ENCODE data around the gene TRMT2A. TPM values are rescaled to one million over a fixed set of nuclear protein-coding genes. Genes with fewer than 3 reads are reported as not detected.

Gene TRMT2A
- total RNA-seq, 2 experiments from 2014 or later: 97.5 to 118 TPM

DNA sequence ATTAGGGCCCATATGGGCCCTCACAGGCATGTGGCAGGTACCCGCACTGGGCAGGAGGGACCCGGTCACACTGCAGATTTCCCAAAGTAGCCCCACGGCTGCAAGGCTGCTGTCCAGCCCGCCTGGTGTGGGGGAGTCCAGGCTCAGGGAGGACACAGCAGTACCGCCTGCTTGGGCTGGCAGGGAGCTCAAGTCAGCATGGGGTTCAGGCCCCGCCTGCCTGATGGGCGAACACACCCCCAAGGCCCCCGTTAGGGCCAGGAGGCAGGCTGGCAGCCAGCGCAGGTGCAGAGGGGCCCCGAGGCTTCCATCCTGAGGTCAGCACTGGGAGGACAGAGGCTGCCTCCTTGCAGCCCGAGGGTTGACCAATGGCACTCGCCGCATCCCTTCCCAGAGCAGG, 20.1 kb upstream of the TRMT2A start:
- Histone ChIP-seq H3K9me3 (ENCODE audit: low read length) (no peaks in the 10 kb centered on the region), H4K20me1 (ENCODE audit: insufficient read depth, low read length) (no peaks in the 10 kb centered on the region), H3K4me1 (ENCODE audit: insufficient read depth, low read length, poor library complexity, severe bottlenecking) (peaks cover 12% of the 10 kb centered on the region), H3K4me2 (ENCODE audit: low read length) (no peak overlapping the region), H3K36me3 (ENCODE audit: insufficient read depth, low read length) (no peaks in the 10 kb centered on the region), H3K9me2 (ENCODE audit: insufficient read depth, low read length) (no peaks in the 10 kb centered on the region), H3K4me3 (ENCODE audit: low read depth, low read length, poor library complexity, severe bottlenecking) (no peak overlapping the region), H3K79me2 (ENCODE audit: insufficient read depth, low read depth, low read length) (no peaks in the 10 kb centered on the region), H2AFZ (ENCODE audit: low read length) (no peak overlapping the region), H3K27ac (ENCODE audit: low read depth, low read length, poor library complexity, severe bottlenecking) (no peak overlapping the region)
- CTCF ChIA-PET (ENCODE audit: unreplicated experiment): no interaction called here
- DNase-seq (ENCODE audit: low spot score): no peak
- TF ChIP-seq, protein P1, sequence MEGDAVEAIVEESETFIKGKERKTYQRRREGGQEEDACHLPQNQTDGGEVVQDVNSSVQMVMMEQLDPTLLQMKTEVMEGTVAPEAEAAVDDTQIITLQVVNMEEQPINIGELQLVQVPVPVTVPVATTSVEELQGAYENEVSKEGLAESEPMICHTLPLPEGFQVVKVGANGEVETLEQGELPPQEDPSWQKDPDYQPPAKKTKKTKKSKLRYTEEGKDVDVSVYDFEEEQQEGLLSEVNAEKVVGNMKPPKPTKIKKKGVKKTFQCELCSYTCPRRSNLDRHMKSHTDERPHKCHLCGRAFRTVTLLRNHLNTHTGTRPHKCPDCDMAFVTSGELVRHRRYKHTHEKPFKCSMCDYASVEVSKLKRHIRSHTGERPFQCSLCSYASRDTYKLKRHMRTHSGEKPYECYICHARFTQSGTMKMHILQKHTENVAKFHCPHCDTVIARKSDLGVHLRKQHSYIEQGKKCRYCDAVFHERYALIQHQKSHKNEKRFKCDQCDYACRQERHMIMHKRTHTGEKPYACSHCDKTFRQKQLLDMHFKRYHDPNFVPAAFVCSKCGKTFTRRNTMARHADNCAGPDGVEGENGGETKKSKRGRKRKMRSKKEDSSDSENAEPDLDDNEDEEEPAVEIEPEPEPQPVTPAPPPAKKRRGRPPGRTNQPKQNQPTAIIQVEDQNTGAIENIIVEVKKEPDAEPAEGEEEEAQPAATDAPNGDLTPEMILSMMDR (conservative IDR thresholded peaks at IDR 0.05; ENCODE audit: low read length): no peak
- TF ChIP-seq EZH2phosphoT487 (IDR thresholded peaks at IDR 0.05; ENCODE audit: borderline replicate concordance, low read depth, low read length): no peak
- intact Hi-C loops (cut with micrococcal nuclease; ENCODE audit: unreplicated experiment): no loop called here
- POLR2A ChIA-PET: no interaction called here
- BruUV-seq (replicated peaks): no TSS peak

DNA sequence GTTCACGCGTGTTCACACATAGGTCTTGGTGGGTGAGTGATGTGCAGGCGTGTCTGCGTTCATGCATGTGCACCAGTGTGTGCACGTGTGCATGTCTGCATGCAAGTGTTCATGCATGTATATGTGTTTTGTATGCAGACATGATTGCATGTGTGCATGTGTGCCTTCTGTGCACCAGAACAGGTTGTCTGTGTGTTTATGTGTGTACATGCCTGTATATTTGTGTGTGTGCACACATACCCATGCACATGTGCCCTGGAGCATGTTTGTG, 19.5 kb upstream of the TRMT2A start:
- H3K27ac ChIP-seq (ENCODE audit: low read depth, low read length, poor library complexity, severe bottlenecking): no peak overlapping the region
- no peaks in the 10 kb centered on the region for H3K9me2 ChIP-seq (ENCODE audit: insufficient read depth, low read length)
- H3K36me3 ChIP-seq (ENCODE audit: insufficient read depth, low read length): no peaks in the 10 kb centered on the region
- DNase-seq (ENCODE audit: low spot score): no peak
- CTCF ChIA-PET (ENCODE audit: unreplicated experiment): no interaction called here
- TF ChIP-seq, protein P1 (conservative IDR thresholded peaks at IDR 0.05; ENCODE audit: low read length): no peak
- no peaks in the 10 kb centered on the region for H3K79me2 ChIP-seq (ENCODE audit: insufficient read depth, low read depth, low read length)
- no TSS peak for BruUV-seq (replicated peaks)
- H4K20me1 ChIP-seq (ENCODE audit: insufficient read depth, low read length): no peaks in the 10 kb centered on the region
- H3K4me2 ChIP-seq (ENCODE audit: low read length): no peak overlapping the region
- peaks cover 12% of the 10 kb centered on the region for H3K4me1 ChIP-seq (ENCODE audit: insufficient read depth, low read length, poor library complexity, severe bottlenecking)
- POLR2A ChIA-PET: no interaction called here
- no peak overlapping the region for H2AFZ ChIP-seq (ENCODE audit: low read length)
- no peaks in the 10 kb centered on the region for H3K9me3 ChIP-seq (ENCODE audit: low read length)
- no peak overlapping the region for H3K4me3 ChIP-seq (ENCODE audit: low read depth, low read length, poor library complexity, severe bottlenecking)
- intact Hi-C loops (cut with micrococcal nuclease; ENCODE audit: unreplicated experiment): no loop called here

DNA sequence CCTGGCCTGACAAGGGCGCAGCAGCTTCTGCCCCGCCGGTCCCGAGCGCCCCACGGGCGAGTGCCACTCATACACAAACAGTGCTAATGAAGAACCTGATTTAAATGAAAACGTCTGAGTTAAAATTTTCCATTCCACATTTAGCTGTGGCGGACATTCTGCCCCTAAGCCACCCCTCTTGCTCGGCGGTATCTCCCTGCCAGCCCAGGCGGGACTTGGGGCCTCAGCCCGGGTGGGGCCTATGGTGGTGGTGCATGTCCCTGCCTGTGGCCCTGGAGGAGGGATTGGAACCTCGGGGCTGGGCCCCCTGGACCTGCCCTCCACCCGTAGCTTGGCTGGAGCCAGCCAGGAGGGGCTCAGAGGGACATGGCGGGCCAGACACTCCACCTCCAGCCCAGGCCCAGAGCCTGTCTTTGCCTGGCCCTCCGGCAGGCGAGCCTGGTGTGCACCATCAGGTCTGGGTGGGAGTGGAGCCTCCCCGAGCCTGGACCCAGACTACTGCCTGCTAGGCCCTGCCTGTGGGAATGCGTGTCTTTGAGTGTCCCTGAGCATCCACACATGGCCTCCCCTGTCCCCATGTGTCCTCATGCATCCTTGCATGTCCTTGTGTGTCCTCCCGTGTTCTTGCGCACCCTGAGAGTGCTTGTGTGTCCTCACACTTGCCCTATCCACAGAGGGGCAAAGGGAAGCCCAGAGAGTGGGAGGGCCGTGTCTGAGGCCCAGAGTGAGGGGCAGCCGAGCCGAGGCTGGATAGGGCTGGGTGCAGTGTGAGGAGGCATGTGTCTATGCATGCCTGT, 19.0 kb upstream of the TRMT2A start:
- Histone ChIP-seq H3K9me3 (ENCODE audit: low read length) (no peaks in the 10 kb centered on the region), H3K4me3 (ENCODE audit: low read depth, low read length, poor library complexity, severe bottlenecking) (no peak overlapping the region), H4K20me1 (ENCODE audit: insufficient read depth, low read length) (no peaks in the 10 kb centered on the region), H3K36me3 (ENCODE audit: insufficient read depth, low read length) (no peaks in the 10 kb centered on the region), H3K9me2 (ENCODE audit: insufficient read depth, low read length) (no peaks in the 10 kb centered on the region), H3K4me1 (ENCODE audit: insufficient read depth, low read length, poor library complexity, severe bottlenecking) (peaks cover 12% of the 10 kb centered on the region), H3K27ac (ENCODE audit: low read depth, low read length, poor library complexity, severe bottlenecking) (no peak overlapping the region), H3K79me2 (ENCODE audit: insufficient read depth, low read depth, low read length) (no peaks in the 10 kb centered on the region), H2AFZ (ENCODE audit: low read length) (peak overlapping the region; percentile 16; the same call in 1 of the 2 replicates), H3K4me2 (ENCODE audit: low read length) (peak overlapping the region; percentile 28; the same call in 1 of the 2 replicates)
- peak; percentile 30 for DNase-seq (ENCODE audit: low spot score)
- intact Hi-C loops (cut with micrococcal nuclease; ENCODE audit: unreplicated experiment): no loop called here
- TF ChIP-seq, protein P1 (conservative IDR thresholded peaks at IDR 0.05; ENCODE audit: low read length): no peak
- no peak for TF ChIP-seq EZH2phosphoT487 (IDR thresholded peaks at IDR 0.05; ENCODE audit: borderline replicate concordance, low read depth, low read length)
- ChIA-PET POLR2A (no interaction called here), CTCF (ENCODE audit: unreplicated experiment) (no interaction called here)
- BruUV-seq (replicated peaks): no TSS peak

Measured in OCI-LY7 (cell line).